Adrenal gland (tissue), 5 donors: ENCODE measurements around the gene PML.

Experiments
- POLR2A ChIP-seq, 2 donors: fragments of 450-650 bp; IDR thresholded peaks; one replicate each; pipeline ENCODE4 v1.6.1; 2017; ENCODE audit warnings: antibody characterized with exemption in 2 of 2, mild to moderate bottlenecking in 2 of 2, moderate library complexity in 1 of 2
- TF ChIP-seq, protein P1 (sequence below), 6 experiments: fragments of 450-650 bp in 4 of 6; fragments of 200-600 bp in 2 of 6; sonication (generic) in 1 of 6; IDR thresholded peaks; 1 replicate in 5 of 6; 2 replicates in 1 of 6; pipeline versions ENCODE4 v1.5.1 to v1.8.0; 2016 to 2021; ENCODE audit warnings: antibody characterized with exemption in 6 of 6, mild to moderate bottlenecking in 2 of 6, moderate library complexity in 1 of 6
- donor health status: DM: no; HTN: no; CAD: no.

DNA sequence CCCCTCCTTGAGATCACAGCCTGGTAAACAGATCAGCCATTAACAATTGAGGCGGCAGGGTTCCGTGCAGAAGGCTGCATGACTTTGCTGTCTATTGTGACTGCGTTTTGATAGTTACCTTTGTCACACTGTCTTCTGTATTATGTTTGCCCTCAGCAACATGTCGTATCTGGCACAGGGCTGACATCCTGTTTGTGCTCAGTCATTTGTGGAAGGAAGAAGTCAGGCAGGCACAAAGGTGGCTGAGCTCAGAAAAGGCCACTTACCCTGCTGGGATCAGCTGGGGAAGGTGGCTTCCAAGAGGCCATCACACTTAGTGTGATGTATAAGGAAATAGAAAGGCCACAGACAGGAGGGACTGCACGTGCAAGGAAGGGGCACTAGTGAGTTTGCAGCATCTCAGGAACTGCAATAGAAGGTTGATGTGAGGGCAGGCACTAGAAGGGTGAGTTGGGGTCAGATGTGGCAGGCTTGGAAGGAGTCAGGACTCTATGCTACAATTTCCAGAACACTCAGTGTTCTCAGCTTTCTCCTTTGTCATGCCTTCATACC, 13.4 kb downstream of the PML start:
- TF ChIP-seq, protein P1, sequence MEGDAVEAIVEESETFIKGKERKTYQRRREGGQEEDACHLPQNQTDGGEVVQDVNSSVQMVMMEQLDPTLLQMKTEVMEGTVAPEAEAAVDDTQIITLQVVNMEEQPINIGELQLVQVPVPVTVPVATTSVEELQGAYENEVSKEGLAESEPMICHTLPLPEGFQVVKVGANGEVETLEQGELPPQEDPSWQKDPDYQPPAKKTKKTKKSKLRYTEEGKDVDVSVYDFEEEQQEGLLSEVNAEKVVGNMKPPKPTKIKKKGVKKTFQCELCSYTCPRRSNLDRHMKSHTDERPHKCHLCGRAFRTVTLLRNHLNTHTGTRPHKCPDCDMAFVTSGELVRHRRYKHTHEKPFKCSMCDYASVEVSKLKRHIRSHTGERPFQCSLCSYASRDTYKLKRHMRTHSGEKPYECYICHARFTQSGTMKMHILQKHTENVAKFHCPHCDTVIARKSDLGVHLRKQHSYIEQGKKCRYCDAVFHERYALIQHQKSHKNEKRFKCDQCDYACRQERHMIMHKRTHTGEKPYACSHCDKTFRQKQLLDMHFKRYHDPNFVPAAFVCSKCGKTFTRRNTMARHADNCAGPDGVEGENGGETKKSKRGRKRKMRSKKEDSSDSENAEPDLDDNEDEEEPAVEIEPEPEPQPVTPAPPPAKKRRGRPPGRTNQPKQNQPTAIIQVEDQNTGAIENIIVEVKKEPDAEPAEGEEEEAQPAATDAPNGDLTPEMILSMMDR (IDR thresholded peaks at IDR 0.05), result no peak
- TF ChIP-seq POLR2A (IDR thresholded peaks at IDR 0.05), result no peak
